Breast epithelium (tissue), 3 donors: ENCODE data around the gene EIF6.

Source experiments
- CTCF ChIP-seq, 3 donors: fragments of 450-650 bp; IDR thresholded peaks; one replicate each; pipeline ENCODE4 v1.5.1; 2016 to 2017; ENCODE audit warnings: antibody characterized with exemption in 3 of 3, mild to moderate bottlenecking in 3 of 3, moderate library complexity in 3 of 3
- POLR2A ChIP-seq: fragments of 450-650 bp; IDR thresholded peaks from one replicate; pipeline ENCODE4 v1.6.1; 2016; ENCODE audit warnings: antibody characterized with exemption, mild to moderate bottlenecking, moderate library complexity
- POLR2AphosphoS5 ChIP-seq, 3 donors: sonication (generic); formaldehyde crosslinking; IDR thresholded peaks; one replicate each; pipeline ENCODE4 v1.6.1; 2017; ENCODE audit warnings: antibody characterized with exemption in 3 of 3

- TF ChIP-seq CTCF (IDR thresholded peaks at IDR 0.05), result no peak
- TF ChIP-seq POLR2A, result no peak
- no peak for TF ChIP-seq POLR2AphosphoS5 (IDR thresholded peaks at IDR 0.05)
Observed at GRCh38 chr20:35276408-35276807, 8.2 kb downstream of the EIF6 start.
